Daoy (cell line): ENCODE results near the gene FNDC3B. TPM values are rescaled to one million over a fixed set of nuclear protein-coding genes. Genes with fewer than 3 reads are reported as not detected.

Source experiments
- DNase-seq: peaks from one replicate; pipeline ENCODE4 v3.0.0-alpha.2; 2015; ENCODE audit warnings: low read depth
- total RNA-seq: library from RNA; depleted of rRNA; stranded (reverse); fragments of >200 nt; shearing (Covaris generic); gene quantifications from 2 replicates; pipeline ENCODE4 v1.2.3, GENCODE V29; 2014

Gene FNDC3B
- total RNA-seq, 1 experiment from 2014 or later, result 84.3 TPM

GRCh38 chr3:172285844-172286243 lies 246.5 kb downstream of the FNDC3B start:
- no peak for DNase-seq

- DNase-seq, result no peak
Measured at GRCh38 chr3:172286548-172287148, 247.3 kb downstream of the FNDC3B start.

- DNase-seq, result no peak
Measured at GRCh38 chr3:172287937-172288477, 248.6 kb downstream of the FNDC3B start.

- no peak for DNase-seq
Measured at GRCh38 chr3:172288651-172289050, 249.3 kb downstream of the FNDC3B start.

- DNase-seq, result no peak
Measured at GRCh38 chr3:172289583-172289982, 250.2 kb downstream of the FNDC3B start.

- no peak for DNase-seq
Measured at GRCh38 chr3:172290457-172290856, 251.1 kb downstream of the FNDC3B start.

- DNase-seq, result no peak
Measured at GRCh38 chr3:172291650-172292049, 252.3 kb downstream of the FNDC3B start.

- DNase-seq, result no peak
Measured at GRCh38 chr3:172292422-172292821, 253.0 kb downstream of the FNDC3B start.

GRCh38 chr3:172293093-172293492 lies 253.7 kb downstream of the FNDC3B start:
- no peak for DNase-seq

- no peak for DNase-seq
Measured at GRCh38 chr3:172294223-172294806, 254.9 kb downstream of the FNDC3B start.

- DNase-seq, result no peak
Measured at GRCh38 chr3:172296248-172296974, 257.0 kb downstream of the FNDC3B start.

GRCh38 chr3:172296975-172297332 lies 257.6 kb downstream of the FNDC3B start:
- no peak for DNase-seq

- DNase-seq, result no peak
Measured at GRCh38 chr3:172298247-172298646, 258.9 kb downstream of the FNDC3B start.

GRCh38 chr3:172300187-172300586 lies 260.8 kb downstream of the FNDC3B start:
- DNase-seq, result no peak

GRCh38 chr3:172300862-172301261 lies 261.5 kb downstream of the FNDC3B start:
- no peak for DNase-seq

GRCh38 chr3:172302203-172302602 lies 262.8 kb downstream of the FNDC3B start:
- DNase-seq, result no peak

GRCh38 chr3:172303181-172303580 lies 263.8 kb downstream of the FNDC3B start:
- no peak for DNase-seq

GRCh38 chr3:172303941-172304558 lies 264.7 kb downstream of the FNDC3B start:
- no peak for DNase-seq

- DNase-seq, result peak; percentile 77
Measured at GRCh38 chr3:172305552-172305951, 266.2 kb downstream of the FNDC3B start.

- no peak for DNase-seq
Measured at GRCh38 chr3:172305974-172306373, 266.6 kb downstream of the FNDC3B start.

- DNase-seq, result peak; percentile 63
Measured at GRCh38 chr3:172307141-172307560, 267.8 kb downstream of the FNDC3B start.

GRCh38 chr3:172309059-172309458 lies 269.7 kb downstream of the FNDC3B start:
- no peak for DNase-seq
